Left renal pelvis (tissue), 4 donors: Measurements from ENCODE around the gene HEBP2. TPM values are rescaled to one million over a fixed set of nuclear protein-coding genes. Genes with fewer than 3 reads are reported as not detected.

Experiments
- DNase-seq, 4 donors: peaks; one replicate each; pipeline ENCODE4 v3.0.0-alpha.2; 2013; ENCODE audit warnings: low read depth in 4 of 4, low spot score in 3 of 4
- polyA plus RNA-seq, 4 donors: library from polyadenylated mRNA; unstranded; fragments of 120-200 nt; gene quantifications; one replicate each; pipeline ENCODE4 v1.2.1, GENCODE V29; 2013; ENCODE audit not compliant: insufficient read length in 4 of 4

HEBP2 gene
- polyA plus RNA-seq, 4 donors: 31.5 to 65.1 (median 60.6) TPM

DNA sequence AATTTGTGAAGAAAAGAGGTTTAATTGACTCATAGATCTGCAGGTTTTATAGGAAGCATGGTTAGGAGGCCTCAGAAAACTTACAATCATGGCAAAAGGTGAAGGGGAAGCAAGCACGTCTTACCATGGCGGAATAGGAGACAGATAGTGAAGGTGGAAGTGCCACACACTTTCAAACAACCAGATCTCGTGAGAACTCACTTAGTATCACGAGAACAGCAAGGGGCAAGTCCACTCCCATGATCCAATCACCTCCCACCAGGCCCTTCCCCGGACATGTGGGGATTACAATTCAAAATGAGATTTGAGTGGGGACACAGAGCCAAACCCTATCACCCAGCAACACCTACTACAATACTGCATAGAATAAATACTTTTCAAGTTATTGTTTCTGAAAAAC lies 7.3 kb upstream of the HEBP2 start:
- no peak for DNase-seq

DNA sequence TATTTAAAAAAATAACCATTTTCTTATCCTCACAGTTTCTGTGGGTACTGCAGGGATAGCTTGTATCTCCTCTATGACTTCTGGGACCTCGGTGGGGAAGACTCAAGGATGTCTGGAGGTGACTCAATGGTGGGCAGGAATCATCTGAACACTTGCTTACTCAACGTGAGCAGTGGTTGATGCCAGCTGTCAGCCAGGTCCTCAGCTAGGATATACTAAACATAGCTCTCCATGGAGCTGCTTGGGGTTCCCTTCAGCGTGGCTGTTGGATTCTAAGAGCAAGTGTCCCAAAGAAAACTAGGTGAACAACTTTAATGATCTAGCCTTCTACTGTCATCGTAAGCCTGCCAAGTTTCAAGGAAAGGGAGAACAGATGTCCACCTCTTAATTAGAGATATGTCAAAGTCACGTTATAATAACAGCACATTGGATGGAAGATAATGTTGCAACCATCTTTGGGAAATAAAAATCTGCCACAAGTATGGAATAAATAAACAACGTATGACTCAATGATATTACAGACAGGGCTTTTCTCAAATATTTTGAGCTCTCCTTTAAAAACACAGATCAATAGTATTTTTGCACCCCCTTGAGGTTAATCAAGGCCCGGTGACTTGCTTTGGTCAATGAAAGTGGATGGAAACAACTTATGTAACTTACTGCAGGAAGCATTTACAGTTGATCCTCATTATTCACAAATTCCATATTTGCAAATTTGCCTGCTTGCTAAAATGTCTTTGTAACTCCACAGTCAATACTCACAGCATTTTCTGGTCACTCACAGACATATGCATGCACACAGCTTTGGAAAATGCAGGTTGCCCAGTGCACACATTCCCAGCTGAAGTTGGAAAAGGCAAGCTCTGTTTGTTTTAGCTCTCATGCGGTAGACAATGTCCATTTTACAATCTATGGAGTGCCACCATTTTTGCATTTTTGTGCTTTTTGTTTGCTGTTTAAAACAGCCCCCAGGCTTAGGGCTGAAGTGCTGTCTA lies 6.6 kb upstream of the HEBP2 start:
- DNase-seq: no peak

DNA sequence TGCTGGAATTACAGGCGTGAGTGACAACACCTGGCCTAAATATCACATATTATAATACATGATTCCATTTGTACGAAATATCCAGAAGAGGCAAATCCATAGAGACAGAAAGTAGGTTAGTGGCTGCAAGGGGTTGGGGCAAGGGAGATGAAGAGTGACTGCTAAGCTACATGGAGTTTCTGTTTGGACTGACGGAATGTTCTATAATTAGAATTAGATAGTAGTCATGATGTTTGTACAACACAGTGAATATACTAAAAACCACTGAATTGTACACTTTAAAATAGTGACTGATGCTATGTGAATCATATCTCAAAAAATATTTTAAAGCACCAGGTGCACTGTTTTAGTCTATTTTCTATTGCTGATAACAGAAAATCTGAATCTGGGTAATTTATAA lies 3.7 kb upstream of the HEBP2 start:
- DNase-seq: no peak

DNA sequence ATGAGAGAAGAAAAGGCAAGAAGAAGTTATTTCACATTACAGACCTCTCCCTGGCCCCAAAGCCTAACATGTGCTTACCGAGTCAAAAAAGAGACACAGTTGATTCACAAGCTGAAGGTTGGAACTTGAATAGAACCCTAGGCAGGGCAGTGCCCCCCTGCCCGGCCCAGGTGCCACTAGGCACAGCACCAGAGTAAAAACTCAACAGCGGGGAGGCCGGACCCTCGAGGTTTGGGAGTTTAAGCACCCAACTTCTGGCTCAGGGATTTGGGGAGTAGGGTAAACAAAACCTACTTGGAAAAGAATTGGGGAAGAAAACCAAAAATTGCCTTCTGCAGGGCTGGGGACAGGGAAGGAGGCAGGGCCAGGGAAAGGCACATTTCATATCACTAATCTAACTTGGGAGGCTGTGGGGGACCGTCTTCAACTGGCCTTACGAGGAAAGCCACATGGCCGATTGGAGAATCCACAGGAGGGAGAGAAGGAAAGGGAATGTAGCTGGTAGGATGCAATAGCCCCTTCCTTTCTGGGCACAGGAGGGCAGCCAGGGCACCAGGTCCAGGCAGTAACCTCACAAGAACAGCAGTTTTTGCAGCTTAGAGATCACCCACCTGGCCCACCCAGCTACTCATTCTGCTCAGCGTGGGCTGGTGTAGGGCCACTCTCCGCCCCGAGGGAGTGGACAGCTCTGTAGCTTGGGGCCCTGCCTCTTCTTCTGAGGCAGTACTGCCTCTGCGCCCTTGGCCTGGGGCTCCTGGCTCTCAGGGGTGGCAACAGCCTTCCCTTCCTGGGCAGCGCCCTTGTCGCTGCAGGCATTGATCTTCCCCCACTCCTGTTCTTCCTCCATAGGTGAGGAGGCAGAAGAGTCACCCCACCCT lies 1.8 kb upstream of the HEBP2 start:
- no peak for DNase-seq

DNA sequence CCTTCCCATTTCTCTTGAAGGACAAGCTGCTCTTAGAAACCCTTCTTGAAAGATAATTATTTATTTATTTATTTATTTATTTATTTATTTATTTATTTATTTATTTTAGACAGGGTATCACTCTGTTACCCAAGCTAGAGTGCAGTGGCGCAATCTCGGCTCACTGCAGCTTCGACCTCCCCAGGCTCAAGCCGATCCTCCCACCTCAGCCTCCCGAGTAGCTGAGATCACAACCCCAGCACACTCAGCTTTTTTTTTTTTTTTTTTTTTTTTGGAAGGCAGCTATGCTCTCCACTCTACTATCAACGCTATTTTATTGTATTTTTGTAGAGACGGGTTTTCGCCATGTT lies 1.2 kb upstream of the HEBP2 start:
- no peak for DNase-seq

DNA sequence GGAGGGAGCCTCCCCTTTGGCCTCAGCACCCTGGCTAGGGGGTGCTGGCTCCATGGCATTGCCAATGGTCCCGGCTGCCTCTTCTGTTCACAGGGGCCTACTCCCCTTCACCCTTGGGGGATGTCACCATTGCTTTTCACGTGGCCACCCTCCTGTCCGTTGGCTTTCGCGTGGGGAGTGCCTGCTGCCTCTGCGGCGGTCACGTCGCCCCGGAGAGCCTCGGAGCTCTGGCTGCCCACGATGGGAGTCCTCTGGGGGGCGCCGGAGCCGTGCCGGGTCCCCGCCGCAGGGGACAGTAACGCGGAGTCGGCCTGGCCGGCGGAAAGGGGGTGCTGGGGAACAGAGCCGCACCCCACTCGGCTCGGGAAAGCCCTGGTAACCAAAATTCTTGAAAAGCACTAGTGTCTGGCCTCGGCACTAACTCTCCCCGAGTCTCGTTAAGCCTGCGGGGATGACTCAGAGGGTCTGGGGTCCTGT lies 661 bp upstream of the HEBP2 start:
- DNase-seq: peak in 2 of 4 donors; percentile 16 to 24

DNA sequence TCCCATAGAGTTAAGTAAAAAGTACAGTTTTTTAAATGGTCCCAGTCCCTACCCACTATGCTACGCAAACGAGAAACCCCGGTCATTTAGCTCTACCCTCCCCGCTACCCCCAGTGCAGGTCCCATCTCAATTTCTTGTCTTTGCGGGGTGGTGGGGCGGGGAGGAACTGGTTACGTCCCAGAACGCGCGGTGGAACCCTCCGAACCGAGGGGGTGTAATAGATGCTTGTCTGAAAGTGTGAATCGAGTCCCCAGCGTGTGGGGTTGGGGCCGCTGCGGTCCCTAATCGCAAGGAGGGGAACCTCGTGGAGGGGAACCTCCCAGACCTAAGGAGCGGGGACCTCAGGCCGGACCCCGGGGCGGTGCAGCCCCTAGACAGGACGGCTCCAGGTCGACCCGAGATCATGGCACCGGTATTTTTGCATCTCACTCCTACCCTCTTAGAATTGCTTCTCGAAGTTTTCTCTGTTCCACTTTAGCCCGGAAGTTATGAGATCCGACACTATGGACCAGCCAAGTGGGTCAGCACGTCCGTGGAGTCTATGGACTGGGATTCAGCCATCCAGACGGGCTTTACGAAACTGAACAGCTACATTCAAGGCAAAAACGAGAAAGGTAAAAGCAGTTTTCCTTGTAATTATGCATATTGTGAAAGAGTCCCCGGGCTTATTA lies 779 bp downstream of the HEBP2 start:
- peak in 1 of 4 donors; percentile 23 for DNase-seq

DNA sequence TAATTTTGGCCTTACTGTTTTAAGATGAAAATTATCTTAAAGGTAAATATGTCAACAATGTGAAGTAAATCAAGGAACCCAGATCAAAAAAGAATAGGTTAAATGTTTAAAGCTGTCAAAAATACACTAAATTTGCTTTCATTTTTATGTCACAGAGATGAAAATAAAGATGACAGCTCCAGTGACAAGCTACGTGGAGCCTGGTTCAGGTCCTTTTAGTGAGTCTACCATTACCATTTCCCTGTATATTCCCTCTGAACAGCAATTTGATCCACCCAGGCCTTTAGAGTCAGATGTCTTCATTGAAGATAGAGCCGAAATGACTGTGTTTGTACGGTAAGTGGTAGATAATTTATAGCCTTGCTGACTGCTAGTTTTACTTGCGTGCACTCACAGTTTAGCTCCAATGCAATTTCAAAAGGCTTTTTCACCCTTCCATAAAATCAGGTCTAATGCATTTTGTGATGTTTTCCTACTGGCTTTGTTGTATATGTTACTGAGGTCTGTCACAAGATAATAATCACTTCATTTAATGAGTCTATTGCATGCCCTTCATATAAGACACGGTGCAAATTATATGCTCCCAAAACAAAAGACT lies 1.9 kb downstream of the HEBP2 start:
- DNase-seq: no peak

DNA sequence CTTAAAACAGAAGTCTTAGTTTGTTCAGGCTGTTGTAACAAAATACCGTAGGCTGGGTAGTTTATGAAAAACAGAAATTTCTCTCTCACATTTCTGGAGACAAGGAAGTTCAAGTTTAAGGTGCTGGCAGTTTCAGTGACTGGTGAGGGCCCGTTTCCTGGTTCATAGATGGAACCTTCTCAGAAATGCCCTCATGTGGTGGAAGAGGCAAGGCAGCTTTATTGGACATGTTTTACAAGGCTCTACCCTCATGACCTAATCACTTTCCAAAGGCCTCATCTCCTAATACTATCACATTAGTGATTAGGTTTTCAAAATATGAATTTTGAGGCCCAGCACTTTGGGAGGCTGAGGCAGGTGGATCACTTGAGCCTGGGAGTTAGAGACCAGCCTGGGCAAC lies 2.4 kb downstream of the HEBP2 start:
- DNase-seq: no peak

DNA sequence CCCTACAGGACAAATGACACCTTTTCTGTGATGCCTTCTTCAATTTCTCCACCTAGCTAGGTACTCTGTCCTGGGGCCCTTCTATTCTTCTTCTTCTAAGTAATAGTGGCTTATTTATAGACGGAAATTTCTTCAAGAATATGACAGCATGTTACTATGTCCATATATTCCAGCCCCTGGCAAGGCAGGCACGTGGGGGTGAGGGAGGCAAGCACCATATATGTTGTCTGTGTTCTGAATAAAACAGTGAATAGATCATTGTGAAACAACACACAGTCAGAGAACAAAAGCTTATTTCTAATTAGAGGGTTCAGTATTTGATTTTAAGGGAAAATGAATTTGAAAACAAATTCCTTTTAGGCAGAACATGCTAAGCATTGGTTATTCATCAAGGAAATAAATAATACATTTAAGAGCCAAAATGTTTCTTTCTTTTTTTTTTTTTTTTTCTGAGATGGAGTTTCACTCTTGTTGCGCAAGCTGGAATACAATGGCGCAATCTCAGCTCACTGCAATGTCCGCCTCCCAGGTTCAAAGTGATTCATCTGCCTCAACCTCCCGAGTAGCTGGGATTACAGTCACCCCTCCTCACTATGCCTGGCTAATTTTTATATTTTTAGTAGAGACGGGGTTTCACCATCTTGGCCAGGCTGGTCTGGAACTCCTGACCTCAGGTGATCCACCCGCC lies 6.2 kb downstream of the HEBP2 start:
- no peak for DNase-seq

DNA sequence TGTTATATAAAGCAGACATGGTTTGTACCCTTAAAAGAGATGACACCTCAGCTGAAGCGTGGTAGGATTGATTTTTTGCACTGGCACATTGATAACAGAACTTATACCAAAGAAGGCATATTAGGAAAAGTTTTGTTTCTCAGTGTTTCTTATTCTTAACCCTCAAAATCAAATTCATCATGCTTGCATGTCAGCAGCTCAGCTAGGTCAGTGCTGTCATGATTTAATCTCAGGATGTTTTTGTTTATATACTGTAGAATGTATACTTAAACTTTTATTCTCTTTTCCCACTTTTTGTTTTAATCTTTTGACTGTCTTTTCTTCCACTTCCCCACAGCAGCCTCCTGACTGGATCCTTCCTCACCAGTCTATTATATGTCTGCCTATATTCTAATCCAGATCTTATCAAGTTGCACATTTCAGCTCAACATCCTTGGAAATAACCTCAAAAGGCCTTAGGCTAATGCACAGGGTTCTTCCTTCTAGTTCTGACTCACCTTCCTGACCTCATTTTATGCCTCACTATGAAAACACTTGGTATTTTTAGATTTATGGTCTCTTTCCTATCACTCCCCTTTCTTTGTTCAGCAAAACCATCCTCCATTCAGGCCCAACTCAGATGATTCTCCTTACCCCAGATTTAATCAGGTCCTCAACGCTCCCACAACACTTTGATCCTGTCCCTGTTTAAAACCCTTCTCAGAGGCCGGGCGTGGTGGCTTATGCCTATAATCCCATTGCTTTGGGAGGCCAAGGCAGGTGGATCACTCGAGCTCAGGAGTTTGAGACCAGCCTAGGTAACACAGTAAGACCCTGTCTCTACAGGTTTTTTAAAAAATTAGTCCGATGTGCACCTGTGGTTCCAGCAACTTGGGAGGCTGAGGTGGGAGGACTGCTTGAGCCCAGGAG lies 7.2 kb downstream of the HEBP2 start:
- DNase-seq: no peak

DNA sequence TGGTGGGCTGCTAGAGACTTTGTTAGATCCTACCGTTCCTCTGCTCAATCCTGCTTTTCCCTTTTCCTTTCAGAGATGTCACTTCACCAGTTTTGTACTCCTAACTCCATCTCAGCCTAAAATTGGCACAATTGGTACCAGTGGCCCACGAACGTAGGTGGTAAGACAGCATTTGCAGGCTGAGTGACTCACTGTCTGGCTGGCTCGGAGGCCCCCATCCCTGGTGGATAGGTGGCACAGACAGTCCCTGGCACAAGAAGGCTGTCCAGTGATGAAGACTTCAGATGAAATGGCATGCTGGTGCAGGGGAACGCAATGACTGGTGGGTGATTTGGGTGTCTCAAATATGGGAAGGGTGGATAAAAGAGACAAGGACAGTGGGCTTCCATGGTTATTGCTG lies 11.1 kb downstream of the HEBP2 start:
- DNase-seq: no peak

DNA sequence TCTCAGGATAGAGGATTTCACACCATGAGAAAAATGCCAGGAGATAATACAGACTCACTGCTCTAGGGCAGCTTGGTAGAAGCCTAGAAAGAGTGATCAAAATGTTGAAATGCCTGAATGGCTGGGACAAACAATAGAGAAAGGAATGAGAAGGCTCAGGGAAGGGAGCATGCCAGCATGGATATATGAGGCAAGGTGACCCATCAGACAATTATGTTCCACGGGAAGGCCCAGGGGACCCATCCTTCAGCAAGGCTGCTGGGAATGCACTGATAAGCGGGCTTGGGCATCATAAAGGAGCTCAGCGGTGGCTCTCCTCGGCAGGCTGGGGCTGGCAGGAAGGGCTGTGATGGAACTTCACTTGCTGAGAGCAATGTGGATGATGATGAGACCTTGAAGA lies 12.2 kb downstream of the HEBP2 start:
- no peak for DNase-seq

DNA sequence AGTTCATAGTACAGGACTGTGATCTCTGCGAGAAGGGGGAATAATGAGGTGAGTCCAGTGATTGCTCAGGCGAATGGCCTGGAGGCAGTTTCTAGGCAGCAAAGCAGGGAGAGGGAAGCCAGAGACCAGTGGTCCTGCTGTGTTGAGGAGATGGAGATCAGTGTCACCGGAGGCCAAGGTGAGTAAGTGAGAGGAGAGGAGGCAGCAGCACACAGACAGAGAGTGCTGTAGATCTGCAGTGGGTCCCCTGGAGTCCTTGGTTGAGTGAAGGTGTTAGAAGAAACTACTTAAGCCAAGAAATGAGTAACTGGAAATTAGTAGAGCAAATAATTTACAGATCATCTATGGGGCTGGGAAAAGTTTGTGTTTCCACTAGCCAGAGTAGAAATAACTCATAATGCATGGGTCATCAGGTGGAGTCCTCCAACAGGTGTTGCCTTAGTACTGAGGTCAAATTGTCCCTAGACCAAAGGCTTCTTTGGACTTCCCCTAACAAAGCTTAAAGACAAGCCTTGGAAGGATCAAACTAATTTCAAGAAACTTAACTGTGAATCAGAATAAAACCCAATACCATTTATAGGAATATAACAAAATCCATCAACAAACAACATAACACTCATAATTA lies 13.6 kb downstream of the HEBP2 start:
- no peak for DNase-seq

DNA sequence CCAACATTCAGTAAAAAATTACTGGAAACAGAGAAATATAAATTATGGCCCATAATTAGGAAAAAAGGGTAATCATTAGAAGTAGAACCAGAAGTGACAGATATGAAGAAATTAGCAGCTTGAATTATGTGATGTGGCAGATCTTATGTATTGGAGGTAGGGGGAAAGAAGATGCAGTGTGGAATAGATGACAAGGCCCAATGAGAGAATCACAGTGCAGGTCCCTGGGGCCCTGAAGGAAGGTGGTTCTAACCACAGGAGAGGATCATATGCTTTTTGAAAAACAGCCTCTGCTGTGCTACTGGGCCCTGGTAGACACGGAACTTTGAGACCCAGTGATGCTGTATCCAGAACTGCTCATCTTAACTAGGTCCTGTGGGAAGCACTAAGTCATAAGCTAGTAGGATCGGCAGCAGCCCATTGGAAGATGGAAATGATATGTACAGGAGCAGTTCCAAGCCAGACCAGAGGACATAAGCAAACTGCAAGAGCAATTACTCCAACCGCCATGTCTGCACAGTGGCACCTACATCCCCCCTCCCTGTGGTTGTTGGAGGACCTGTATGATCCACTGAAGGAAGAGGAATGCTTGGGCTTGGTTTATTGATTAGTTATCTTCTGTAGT lies 14.2 kb downstream of the HEBP2 start:
- DNase-seq: no peak

DNA sequence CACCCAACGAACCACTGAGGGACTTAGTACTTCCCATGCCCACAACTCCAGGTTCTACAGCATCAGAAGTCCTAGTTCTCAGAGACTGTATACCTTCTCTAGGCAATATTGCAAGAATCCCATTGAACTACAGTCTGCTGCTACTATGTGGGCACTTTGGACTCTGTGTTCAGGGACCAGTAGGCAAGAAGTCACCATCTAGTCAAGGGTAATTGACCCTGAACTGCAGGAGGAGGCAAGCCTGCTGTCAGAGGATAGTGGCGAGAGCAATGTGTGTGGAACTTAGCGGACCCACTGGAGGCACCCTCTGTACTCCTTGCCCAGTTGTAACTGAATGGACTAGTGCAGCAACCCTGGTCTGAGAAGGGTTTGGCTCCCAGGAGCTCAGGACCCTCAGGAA lies 15.7 kb downstream of the HEBP2 start:
- DNase-seq: no peak

DNA sequence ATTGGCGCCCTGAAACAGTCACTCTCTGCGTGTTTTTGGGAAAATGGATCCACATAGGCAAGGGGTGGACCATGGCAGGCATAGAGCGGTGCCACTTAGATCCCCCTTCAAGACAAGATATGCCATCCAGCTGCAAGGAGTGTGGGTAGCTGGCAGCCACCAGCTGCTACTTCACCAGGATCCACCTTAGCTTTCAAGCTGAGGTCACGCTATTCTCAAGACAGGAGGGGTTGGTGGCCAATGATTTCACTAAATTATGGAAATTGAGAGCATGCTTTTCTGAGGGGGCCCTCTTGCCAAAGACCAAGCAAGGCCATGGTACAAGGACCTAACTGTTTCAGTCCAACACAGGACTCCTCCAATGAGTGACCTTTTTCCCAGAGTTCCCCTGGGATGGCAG lies 16.3 kb downstream of the HEBP2 start:
- no peak for DNase-seq

DNA sequence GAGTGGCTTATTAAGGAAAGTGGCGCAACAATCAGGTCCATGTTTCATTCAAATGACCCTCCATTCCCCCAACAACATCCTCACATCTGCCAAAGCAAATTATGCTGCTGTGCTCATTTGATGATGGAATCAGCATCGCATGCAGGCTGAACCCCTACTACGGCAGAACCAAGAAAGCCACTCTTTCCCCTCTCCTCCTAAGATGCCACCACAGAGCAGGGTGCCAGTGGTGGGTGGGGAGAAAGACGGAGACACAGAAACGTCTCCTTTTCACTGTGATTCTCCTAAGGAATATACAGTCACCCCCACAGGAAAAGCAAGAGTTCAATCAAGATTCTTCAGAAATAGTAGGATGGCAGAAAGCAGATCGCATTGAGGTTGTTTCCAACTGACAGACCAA lies 17.1 kb downstream of the HEBP2 start:
- no peak for DNase-seq
